ENCODE results near the gene ITGA11. TPM values are rescaled to one million over a fixed set of nuclear protein-coding genes. Genes with fewer than 3 reads are reported as not detected.

ITGA11 gene
- polyA plus RNA-seq, 1 of the 3 experiments (the other 2 are of a cell fraction): 0.49 TPM

- TF ChIP-seq, protein P1, sequence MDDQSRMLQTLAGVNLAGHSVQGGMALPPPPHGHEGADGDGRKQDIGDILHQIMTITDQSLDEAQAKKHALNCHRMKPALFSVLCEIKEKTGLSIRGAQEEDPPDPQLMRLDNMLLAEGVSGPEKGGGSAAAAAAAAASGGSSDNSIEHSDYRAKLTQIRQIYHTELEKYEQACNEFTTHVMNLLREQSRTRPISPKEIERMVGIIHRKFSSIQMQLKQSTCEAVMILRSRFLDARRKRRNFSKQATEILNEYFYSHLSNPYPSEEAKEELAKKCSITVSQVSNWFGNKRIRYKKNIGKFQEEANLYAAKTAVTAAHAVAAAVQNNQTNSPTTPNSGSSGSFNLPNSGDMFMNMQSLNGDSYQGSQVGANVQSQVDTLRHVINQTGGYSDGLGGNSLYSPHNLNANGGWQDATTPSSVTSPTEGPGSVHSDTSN (IDR thresholded peaks at IDR 0.05): no peak
- no peak for TF ChIP-seq EP300 (IDR thresholded peaks at IDR 0.05; ENCODE audit: borderline replicate concordance in 1 of 2, low read depth in 1 of 2, low read length in 1 of 2)
- TF ChIP-seq POLR2AphosphoS5 (IDR thresholded peaks at IDR 0.05; ENCODE audit: low read depth, low read length): no peak
- no peak for TF ChIP-seq RXRA (IDR thresholded peaks at IDR 0.05; ENCODE audit: borderline replicate concordance, low read depth)
- no peak for TF ChIP-seq RFX5 (IDR thresholded peaks at IDR 0.05; ENCODE audit: low read length)
- no peak for TF ChIP-seq EZH2phosphoT487 (IDR thresholded peaks at IDR 0.05; ENCODE audit: borderline replicate concordance, low read depth)
- TF ChIP-seq, protein P2, sequence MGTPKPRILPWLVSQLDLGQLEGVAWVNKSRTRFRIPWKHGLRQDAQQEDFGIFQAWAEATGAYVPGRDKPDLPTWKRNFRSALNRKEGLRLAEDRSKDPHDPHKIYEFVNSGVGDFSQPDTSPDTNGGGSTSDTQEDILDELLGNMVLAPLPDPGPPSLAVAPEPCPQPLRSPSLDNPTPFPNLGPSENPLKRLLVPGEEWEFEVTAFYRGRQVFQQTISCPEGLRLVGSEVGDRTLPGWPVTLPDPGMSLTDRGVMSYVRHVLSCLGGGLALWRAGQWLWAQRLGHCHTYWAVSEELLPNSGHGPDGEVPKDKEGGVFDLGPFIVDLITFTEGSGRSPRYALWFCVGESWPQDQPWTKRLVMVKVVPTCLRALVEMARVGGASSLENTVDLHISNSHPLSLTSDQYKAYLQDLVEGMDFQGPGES (IDR thresholded peaks at IDR 0.05; ENCODE audit: low read depth, low read length): no peak
- no peak for TF ChIP-seq GATA2 (CRISPR knock-in tag; IDR thresholded peaks at IDR 0.05)
- no peak for TF ChIP-seq REST (IDR thresholded peaks at IDR 0.05; ENCODE audit: low read depth, low read length)
- TF ChIP-seq RAD21 (IDR thresholded peaks at IDR 0.05; ENCODE audit: low read length): no peak
Measured at GRCh38 chr15:68481321-68481720, 49.4 kb upstream of the ITGA11 start (continued).

GRCh38 chr15:68480296-68480695, 48.3 kb upstream of the ITGA11 start:
- H3K79me2 ChIP-seq (ENCODE audit: insufficient read depth): no peaks in the 10 kb centered on the region
- H3K9me3 ChIP-seq: no peaks in the 10 kb centered on the region
- ChIA-PET POLR2A (no interaction called here), CTCF (interaction anchor here (1.1 to 1.3 kb wide), 2 partner anchors 15 to 74 kb away, joined by 3 read pairs; no protein-coding TSS in a partner anchor)
- H3K4me1 ChIP-seq (ENCODE audit: control insufficient read depth in 1 of 2, insufficient read depth in 2 of 2, low read depth in 1 of 2, low read length in 1 of 2): peaks cover 0 to 11% of the 10 kb centered on the region in 2 experiments; a peak in 3 of 4 replicates
- no peak for DNase-seq
- 56% methylated on average over 5 of the region's 5 CpGs for WGBS (ENCODE audit: low lambda C conversion rate)
- no peak overlapping the region for H2AFZ ChIP-seq (ENCODE audit: low read depth)
- H3K4me2 ChIP-seq: no peak overlapping the region
- H3K4me3 ChIP-seq (ENCODE audit: low read depth in 2 of 2, low read length in 1 of 2): no peak overlapping the region
- H3K9me2 ChIP-seq: no peaks in the 10 kb centered on the region
- H3K9ac ChIP-seq: no peak overlapping the region
- H3F3A ChIP-seq (replicated peaks; ENCODE audit: insufficient read depth): peaks cover 4% of the 10 kb centered on the region
- no peaks in the 10 kb centered on the region for H4K20me1 ChIP-seq (ENCODE audit: insufficient read depth)
- H3K27ac ChIP-seq (ENCODE audit: low read depth in 2 of 2, low read length in 1 of 2): no peak overlapping the region
- H3K27me3 ChIP-seq (ENCODE audit: insufficient read depth): no peaks in the 10 kb centered on the region
- no peaks in the 10 kb centered on the region for H3K36me3 ChIP-seq (replicated peaks in 1 of 2; ENCODE audit: control insufficient read depth in 1 of 2, insufficient read depth in 2 of 2, low read length in 1 of 2)
- TF ChIP-seq SIN3A (IDR thresholded peaks at IDR 0.05; ENCODE audit: borderline replicate concordance, low read depth, low read length) (no peak), EP300 (IDR thresholded peaks at IDR 0.05; ENCODE audit: borderline replicate concordance in 1 of 2, low read depth in 1 of 2, low read length in 1 of 2) (no peak), CTCF (IDR thresholded peaks at IDR 0.05) (no peak), RFX5 (IDR thresholded peaks at IDR 0.05; ENCODE audit: low read length) (no peak), RCOR1 (IDR thresholded peaks at IDR 0.05; ENCODE audit: low read length) (no peak), GATA2 (CRISPR knock-in tag; IDR thresholded peaks at IDR 0.05) (no peak), FOXJ3 (CRISPR knock-in tag; IDR thresholded peaks at IDR 0.05) (no peak), REST (IDR thresholded peaks at IDR 0.05; ENCODE audit: low read depth, low read length) (no peak), JUND (IDR thresholded peaks at IDR 0.05) (no peak), POLR2AphosphoS5 (IDR thresholded peaks at IDR 0.05; ENCODE audit: low read depth, low read length) (no peak), SMC3 (IDR thresholded peaks at IDR 0.05; ENCODE audit: low read depth, low read length) (no peak), RAD21 (IDR thresholded peaks at IDR 0.05; ENCODE audit: low read length) (no peak)
- TF ChIP-seq, protein P1 (IDR thresholded peaks at IDR 0.05): no peak

Measured in SK-N-SH (cell line).